ENCODE measurements around the gene LY6G6C.
A peak's percentile ranks its signal among the peaks of the same experiment; 100 is the strongest.

LY6G6C gene

DNA sequence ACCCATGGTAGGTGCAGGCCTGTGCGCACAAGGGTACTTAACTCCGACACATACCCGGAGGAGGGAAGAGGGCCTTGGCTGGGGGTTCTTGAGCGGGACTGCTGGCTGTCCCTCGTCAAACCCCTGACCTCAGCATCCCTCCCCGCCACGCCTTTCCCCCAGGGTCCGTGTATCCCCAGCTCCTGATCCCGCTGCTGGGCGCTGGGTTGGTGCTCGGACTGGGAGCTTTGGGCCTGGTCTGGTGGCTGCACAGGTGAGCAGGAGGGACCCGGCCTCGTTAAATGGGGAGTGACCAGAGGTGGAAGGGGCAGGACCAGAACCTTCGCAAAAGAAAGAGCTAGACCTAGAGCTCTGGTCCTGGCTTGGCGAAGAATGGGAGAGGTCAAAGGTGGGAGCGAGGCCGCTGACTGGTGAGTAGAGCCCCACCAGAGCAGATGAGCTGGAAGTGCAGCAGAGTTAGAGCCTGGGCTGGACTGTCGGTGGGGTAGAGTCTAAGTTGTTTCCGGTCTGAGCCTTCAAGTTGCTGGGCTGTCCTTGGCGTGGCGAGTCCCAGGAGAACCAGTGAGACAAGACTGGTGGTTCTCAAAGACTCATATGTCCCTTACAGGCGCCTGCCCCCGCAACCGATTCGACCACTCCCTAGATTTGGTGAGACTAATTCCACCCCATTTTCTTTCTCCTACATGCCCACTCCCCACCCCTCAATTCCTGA lies 2.6 kb upstream of the LY6G6C start:
- peaks cover 9% of the 10 kb centered on the region for H3K4me1 ChIP-seq (ENCODE audit: control insufficient read depth, insufficient read depth, low read length)
- peaks cover 27% of the 10 kb centered on the region for H3K36me3 ChIP-seq (ENCODE audit: control insufficient read depth, insufficient read depth, low read length)
- no peaks in the 10 kb centered on the region for H3K9me3 ChIP-seq (ENCODE audit: control insufficient read depth, insufficient read depth, low read depth, low read length)
- no peak overlapping the region for H3K4me3 ChIP-seq (ENCODE audit: low read depth, low read length)
- H3K9ac ChIP-seq (ENCODE audit: low read length): no peak overlapping the region
- no peak overlapping the region for H3K27ac ChIP-seq (ENCODE audit: low read depth, low read length)
- H3K27me3 ChIP-seq (ENCODE audit: control insufficient read depth, insufficient read depth, low read length): no peaks in the 10 kb centered on the region

DNA sequence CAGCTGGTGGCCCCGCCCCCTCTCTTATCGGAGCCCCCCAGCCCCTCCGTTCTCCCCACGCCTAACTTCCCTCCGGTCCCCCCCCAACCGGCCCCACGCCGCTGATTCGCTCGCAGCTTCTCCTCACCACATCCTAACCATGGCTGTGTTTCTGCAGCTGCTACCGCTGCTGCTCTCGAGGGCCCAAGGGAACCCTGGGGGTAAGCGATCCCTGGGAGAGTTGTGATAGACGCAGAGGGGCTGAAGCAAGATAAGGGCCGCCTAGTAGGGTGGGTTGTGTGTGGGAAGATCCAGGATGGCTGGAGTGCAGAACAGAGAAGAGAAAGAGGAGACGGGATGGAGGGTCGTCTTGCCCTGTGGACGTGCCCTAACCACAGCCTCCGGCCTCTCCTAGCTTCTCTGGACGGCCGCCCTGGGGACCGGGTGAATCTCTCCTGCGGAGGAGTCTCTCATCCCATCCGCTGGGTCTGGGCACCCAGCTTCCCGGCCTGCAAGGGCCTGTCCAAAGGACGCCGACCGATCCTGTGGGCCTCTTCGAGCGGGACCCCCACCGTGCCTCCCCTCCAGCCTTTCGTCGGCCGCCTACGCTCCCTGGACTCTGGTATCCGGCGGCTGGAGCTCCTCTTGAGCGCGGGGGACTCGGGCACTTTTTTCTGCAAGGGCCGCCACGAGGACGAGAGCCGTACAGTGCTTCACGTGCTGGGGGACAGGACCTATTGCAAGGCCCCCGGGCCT lies 1.9 kb upstream of the LY6G6C start, which contains the start of gene MPIG6B:
TSS of gene MPIG6B (plus strand) at position 129 of the 735 bp plus-strand sequence. CDS start at position 140, 11 bp downstream.
- H3K4me1 ChIP-seq (ENCODE audit: control insufficient read depth, insufficient read depth, low read length): peaks cover 10% of the 10 kb centered on the region
- no peaks in the 10 kb centered on the region for H3K9me3 ChIP-seq (ENCODE audit: control insufficient read depth, insufficient read depth, low read depth, low read length)
- no peak within 1 kb of the TSS for H3K9ac ChIP-seq (ENCODE audit: low read length)
- no peaks in the 10 kb centered on the region for H3K27me3 ChIP-seq (ENCODE audit: control insufficient read depth, insufficient read depth, low read length)
- no peak within 1 kb of the TSS for H3K27ac ChIP-seq (ENCODE audit: low read depth, low read length)
- H3K36me3 ChIP-seq (ENCODE audit: control insufficient read depth, insufficient read depth, low read length): peaks cover 27% of the 10 kb centered on the region
- H3K4me3 ChIP-seq (ENCODE audit: low read depth, low read length): no peak within 1 kb of the TSS

DNA sequence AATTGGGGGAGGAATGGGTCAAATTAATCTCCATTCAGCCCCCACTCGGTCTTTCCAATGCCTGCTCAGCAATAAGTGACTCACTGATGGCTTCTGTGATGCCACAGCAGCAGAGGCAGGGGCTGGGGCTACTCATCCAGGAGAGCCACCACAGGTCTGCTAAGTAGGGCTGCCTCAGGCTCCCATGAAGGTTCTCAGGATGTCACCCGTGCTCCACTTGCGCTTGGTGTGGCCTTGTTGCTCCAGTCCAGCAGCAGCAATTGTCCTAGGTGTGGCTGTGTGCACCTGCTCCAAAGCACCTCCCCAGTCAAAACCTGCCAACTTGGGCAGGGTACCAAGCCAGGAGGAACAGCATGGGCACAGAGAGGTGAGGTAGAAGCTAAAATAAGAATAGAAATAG lies 627 bp upstream of the LY6G6C start:
- H3K4me3 ChIP-seq (ENCODE audit: low read depth, low read length): no peak overlapping the region
- no peak overlapping the region for H3K27ac ChIP-seq (ENCODE audit: low read depth, low read length)
- no peak overlapping the region for H3K9ac ChIP-seq (ENCODE audit: low read length)
- H3K36me3 ChIP-seq (ENCODE audit: control insufficient read depth, insufficient read depth, low read length): peaks cover 20% of the 10 kb centered on the region
- H3K9me3 ChIP-seq (ENCODE audit: control insufficient read depth, insufficient read depth, low read depth, low read length): no peaks in the 10 kb centered on the region
- H3K27me3 ChIP-seq (ENCODE audit: control insufficient read depth, insufficient read depth, low read length): no peaks in the 10 kb centered on the region
- H3K4me1 ChIP-seq (ENCODE audit: control insufficient read depth, insufficient read depth, low read length): peaks cover 22% of the 10 kb centered on the region

DNA sequence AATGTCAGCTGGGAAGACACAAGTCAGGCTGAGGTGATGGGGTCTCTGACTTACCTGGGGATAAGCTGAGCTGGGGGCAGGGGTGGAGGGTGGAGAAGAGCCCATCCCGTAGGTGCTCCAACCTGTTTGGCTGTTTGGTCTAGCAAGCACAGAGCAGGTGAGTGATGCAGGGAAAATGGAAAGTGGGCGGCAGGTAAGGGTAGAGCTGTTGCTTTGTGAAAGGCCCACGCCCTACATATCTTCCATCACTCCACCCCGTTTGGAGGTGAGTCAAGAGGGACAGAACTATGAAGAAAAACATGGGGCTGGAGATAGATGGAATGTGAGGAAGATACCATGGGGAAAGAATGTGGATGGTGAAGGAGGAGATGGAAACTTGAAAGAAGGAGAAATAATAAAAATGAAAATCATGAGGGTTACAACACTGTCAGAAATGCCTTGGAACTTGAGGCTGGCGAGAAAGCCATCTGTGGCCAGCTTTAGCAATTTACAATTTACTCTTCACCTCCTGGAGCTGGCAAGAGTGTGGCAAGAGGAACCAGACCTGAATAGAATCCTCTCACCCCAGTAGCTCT lies 1.3 kb downstream of the LY6G6C start:
- H3K9me3 ChIP-seq (ENCODE audit: control insufficient read depth, insufficient read depth, low read depth, low read length): no peaks in the 10 kb centered on the region
- no peaks in the 10 kb centered on the region for H3K27me3 ChIP-seq (ENCODE audit: control insufficient read depth, insufficient read depth, low read length)
- no peak overlapping the region for H3K4me3 ChIP-seq (ENCODE audit: low read depth, low read length)
- 0 out of 2 replicates have a peak, but pooled peaks cover 2% of the 10 kb centered on the region for H3K36me3 ChIP-seq (ENCODE audit: control insufficient read depth, insufficient read depth, low read length)
- no peak overlapping the region for H3K27ac ChIP-seq (ENCODE audit: low read depth, low read length)
- H3K9ac ChIP-seq (ENCODE audit: low read length): no peak overlapping the region
- H3K4me1 ChIP-seq (ENCODE audit: control insufficient read depth, insufficient read depth, low read length): peaks cover 27% of the 10 kb centered on the region

DNA sequence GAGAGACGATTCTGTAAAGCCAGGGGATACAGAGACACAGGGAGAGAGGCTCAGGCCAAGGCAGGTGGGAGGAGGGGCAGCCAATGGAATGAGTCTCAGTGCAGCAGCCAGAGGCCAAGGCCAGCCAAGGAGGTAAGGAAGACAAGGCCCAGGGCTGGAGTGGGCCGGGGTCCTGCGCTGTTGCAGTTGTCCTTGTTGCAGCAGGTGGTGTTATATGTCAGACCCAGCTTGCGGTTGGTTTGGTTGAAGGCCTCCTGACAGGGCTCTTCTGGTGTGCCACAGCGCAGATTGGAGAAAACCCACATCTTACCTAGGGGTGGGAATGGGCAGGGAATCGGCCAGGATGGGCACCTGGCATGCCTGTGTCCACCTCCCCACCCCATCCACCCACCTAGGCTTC lies 2.5 kb downstream of the LY6G6C start:
- Histone ChIP-seq H3K9me3 (ENCODE audit: control insufficient read depth, insufficient read depth, low read depth, low read length) (no peaks in the 10 kb centered on the region), H3K4me3 (ENCODE audit: low read depth, low read length) (no peak overlapping the region), H3K4me1 (ENCODE audit: control insufficient read depth, insufficient read depth, low read length) (peaks cover 39% of the 10 kb centered on the region), H3K27me3 (ENCODE audit: control insufficient read depth, insufficient read depth, low read length) (no peaks in the 10 kb centered on the region), H3K36me3 (ENCODE audit: control insufficient read depth, insufficient read depth, low read length) (no peaks in the 10 kb centered on the region), H3K27ac (ENCODE audit: low read depth, low read length) (no peak overlapping the region), H3K9ac (ENCODE audit: low read length) (no peak overlapping the region)

DNA sequence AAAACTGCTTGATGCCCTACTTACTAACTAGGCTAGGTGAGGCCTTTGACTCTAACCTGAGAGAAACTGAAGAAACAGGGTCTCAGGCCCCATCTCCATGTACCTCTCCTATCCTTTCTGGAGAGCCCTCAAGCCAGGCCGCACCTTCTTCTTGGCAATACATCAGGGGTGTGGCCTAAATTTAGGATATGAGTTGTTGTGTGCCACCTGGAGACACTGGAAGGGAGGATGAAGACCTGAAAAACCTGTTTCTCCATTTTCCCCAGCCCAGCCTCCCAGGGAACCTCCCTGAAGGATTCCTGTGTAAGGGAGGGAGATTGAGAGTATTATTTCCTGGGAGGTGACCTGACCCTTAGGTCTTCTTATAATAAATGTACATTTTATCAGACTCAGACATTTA lies 3.3 kb downstream of the LY6G6C start:
- Histone ChIP-seq H3K27me3 (ENCODE audit: control insufficient read depth, insufficient read depth, low read length) (no peaks in the 10 kb centered on the region), H3K9ac (ENCODE audit: low read length) (no peak overlapping the region), H3K4me3 (ENCODE audit: low read depth, low read length) (no peak overlapping the region), H3K27ac (ENCODE audit: low read depth, low read length) (no peak overlapping the region), H3K4me1 (ENCODE audit: control insufficient read depth, insufficient read depth, low read length) (peaks cover 45% of the 10 kb centered on the region), H3K36me3 (ENCODE audit: control insufficient read depth, insufficient read depth, low read length) (no peaks in the 10 kb centered on the region), H3K9me3 (ENCODE audit: control insufficient read depth, insufficient read depth, low read depth, low read length) (no peaks in the 10 kb centered on the region)

DNA sequence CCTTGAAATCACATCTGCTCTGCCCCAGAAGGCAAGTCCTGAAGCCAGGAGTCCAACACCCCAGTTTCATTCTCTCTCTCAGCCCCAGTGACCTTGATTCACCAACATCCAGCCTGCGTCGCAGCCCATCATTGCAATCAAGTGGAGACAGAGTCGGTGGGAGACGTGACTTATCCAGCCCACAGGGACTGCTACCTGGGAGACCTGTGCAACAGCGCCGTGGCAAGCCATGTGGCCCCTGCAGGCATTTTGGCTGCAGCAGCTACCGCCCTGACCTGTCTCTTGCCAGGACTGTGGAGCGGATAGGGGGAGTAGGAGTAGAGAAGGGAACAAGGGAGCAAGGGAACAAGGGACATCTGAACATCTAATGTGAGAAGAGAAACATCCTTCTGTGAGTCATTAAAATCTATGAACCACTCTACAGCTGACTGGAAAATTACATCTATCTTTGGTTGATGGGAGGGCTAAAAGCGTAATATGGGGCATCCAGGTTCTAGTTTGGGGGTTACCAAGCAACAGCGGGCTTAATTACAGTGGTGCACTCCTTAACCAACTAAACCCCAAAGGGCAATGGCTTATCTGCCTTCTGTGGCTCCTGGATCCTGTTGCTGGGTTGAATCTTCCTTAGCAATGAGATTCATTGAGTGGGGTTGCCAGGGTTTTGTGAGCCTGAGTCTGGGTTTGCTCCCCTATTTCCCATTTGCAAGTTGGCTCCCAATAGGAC lies 3.9 kb downstream of the LY6G6C start:
- H3K4me1 ChIP-seq (ENCODE audit: control insufficient read depth, insufficient read depth, low read length): peaks cover 47% of the 10 kb centered on the region
- H3K4me3 ChIP-seq (ENCODE audit: low read depth, low read length): no peak overlapping the region
- H3K27me3 ChIP-seq (ENCODE audit: control insufficient read depth, insufficient read depth, low read length): no peaks in the 10 kb centered on the region
- no peaks in the 10 kb centered on the region for H3K9me3 ChIP-seq (ENCODE audit: control insufficient read depth, insufficient read depth, low read depth, low read length)
- no peak overlapping the region for H3K27ac ChIP-seq (ENCODE audit: low read depth, low read length)
- no peak overlapping the region for H3K9ac ChIP-seq (ENCODE audit: low read length)
- no peaks in the 10 kb centered on the region for H3K36me3 ChIP-seq (ENCODE audit: control insufficient read depth, insufficient read depth, low read length)

DNA sequence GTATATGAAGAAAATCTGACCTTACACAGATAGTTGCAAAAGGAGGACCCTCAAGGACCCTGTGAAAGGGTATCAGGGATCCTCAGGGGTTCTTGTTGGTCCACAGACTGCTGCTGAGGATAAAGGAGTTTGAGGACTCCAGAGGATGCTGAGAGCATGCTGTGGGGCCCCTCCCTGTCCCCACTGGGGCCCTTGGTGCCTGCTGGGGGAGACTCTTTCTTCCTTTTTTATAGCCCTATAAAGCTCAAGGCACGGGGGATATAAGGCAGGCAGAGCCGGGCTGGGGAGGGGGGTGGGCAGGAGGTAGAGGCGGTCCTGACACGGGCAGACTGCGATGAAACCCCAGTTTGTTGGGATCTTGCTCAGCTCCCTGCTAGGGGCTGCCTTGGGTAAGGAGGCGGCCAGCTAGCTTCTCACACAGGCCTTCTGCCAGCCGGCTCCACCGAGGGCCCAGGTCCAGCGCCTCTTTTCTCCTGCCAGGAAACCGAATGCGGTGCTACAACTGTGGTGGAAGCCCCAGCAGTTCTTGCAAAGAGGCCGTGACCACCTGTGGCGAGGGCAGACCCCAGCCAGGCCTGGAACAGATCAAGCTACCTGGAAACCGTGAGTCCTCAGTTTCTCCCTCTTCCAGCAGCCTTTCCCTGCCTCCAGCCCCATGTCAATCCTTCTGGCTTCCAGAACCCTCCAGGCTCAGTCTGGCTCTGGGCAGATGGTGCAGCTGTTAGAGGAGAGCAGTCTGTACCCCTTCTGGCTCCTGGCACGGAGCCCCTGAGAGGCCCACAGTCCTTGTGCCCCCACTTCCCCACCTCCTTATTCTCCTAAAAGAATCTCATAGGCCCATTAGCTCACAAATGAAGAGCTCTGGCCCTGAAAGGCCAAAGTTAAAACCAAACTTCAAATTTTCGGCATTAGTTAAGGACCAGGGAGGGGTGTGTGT lies 6.3 kb downstream of the LY6G6C start, which contains the start of gene LY6G6D:
TSS of gene LY6G6D (plus strand) at position 327 of the 937 bp plus-strand sequence. CDS start at position 335, 8 bp downstream.
- Histone ChIP-seq H3K4me3 (ENCODE audit: low read depth, low read length) (no peak within 1 kb of the TSS), H3K27me3 (ENCODE audit: control insufficient read depth, insufficient read depth, low read length) (no peaks in the 10 kb centered on the region), H3K27ac (ENCODE audit: low read depth, low read length) (peak within 1 kb of the TSS; percentile 51; the same call in 1 of the 2 replicates), H3K9ac (ENCODE audit: low read length) (no peak within 1 kb of the TSS), H3K36me3 (ENCODE audit: control insufficient read depth, insufficient read depth, low read length) (no peaks in the 10 kb centered on the region), H3K9me3 (ENCODE audit: control insufficient read depth, insufficient read depth, low read depth, low read length) (no peaks in the 10 kb centered on the region), H3K4me1 (ENCODE audit: control insufficient read depth, insufficient read depth, low read length) (peaks cover 59% of the 10 kb centered on the region)

DNA sequence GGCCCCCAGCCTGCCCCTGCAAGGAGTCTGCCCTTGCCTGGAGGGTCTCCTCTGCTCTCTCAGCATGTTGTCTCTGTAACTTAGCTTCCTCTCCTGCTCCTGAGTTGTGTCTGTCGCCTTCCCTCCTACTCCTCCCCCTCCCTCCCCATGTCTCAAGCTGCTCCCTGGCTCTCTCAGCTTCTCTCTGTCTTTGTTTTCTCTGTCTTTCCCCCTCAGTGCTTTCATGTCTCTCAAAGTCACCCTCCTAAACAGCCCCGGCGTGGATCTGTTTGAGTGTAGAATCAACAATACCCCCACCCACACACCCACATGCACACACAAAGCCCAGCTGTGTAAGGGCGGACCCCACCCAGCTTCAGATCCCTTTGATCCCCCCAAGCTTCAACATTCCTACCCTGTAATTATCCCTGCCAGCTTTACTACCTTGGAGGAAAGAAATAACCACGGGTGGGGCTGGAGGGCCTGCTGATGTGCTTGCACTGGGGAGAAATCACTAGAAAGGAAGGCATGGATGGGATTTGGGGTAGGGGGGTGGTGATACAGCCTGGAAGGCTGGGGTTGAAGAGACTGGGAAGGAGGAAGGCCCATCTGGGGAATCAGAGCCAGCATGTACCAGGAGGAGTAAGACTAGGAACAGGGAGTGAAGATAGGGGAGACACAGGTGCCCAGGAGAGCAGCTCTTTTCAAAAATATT lies 7.4 kb downstream of the LY6G6C start:
- H3K27me3 ChIP-seq (ENCODE audit: control insufficient read depth, insufficient read depth, low read length): no peaks in the 10 kb centered on the region
- H3K4me1 ChIP-seq (ENCODE audit: control insufficient read depth, insufficient read depth, low read length): peaks cover 59% of the 10 kb centered on the region
- no peaks in the 10 kb centered on the region for H3K9me3 ChIP-seq (ENCODE audit: control insufficient read depth, insufficient read depth, low read depth, low read length)
- H3K9ac ChIP-seq (ENCODE audit: low read length): peak overlapping the region; percentile 27
- H3K27ac ChIP-seq (ENCODE audit: low read depth, low read length): peak overlapping the region; percentile 51; the same call in 1 of the 2 replicates
- H3K4me3 ChIP-seq (ENCODE audit: low read depth, low read length): no peak overlapping the region; the same call in 1 of the 2 replicates
- no peaks in the 10 kb centered on the region for H3K36me3 ChIP-seq (ENCODE audit: control insufficient read depth, insufficient read depth, low read length)
